CD14-positive monocyte (primary cell): ENCODE measurements around the gene IGBP1. TPM values are rescaled to one million over a fixed set of nuclear protein-coding genes. Genes with fewer than 3 reads are reported as not detected.

Experiments used
- DNase-seq, 3 donors: peaks; one replicate each; pipeline ENCODE4 v3.0.0-alpha.2; 2011 to 2022
- H2AFZ ChIP-seq: 2 replicates; pipeline ENCODE4 v1.6.0; 2012; ENCODE audit warnings: mild to moderate bottlenecking, low read depth, low read length, inconsistent platforms; ENCODE audit not compliant: insufficient read depth, poor library complexity, severe bottlenecking
- H3K27ac ChIP-seq, 2 donors: 1 replicate in 1 of 2; 2 replicates in 1 of 2; pipeline ENCODE4 v1.5.1; 2012 to 2013; ENCODE audit warnings: low read length in 2 of 2, control low read depth in 1 of 2, inconsistent platforms in 1 of 2, low read depth in 1 of 2, mild to moderate bottlenecking in 1 of 2
- H3K27me3 ChIP-seq, 2 donors: one replicate each; pipeline versions ENCODE4 v1.6.0 to v1.6.1; 2011 to 2013; ENCODE audit warnings: low read length in 2 of 2; ENCODE audit not compliant: control insufficient read depth in 2 of 2, insufficient read depth in 2 of 2
- H3K36me3 ChIP-seq, 2 donors: replicated peaks in 1 of 2; 1 replicate in 1 of 2; 2 replicates in 1 of 2; pipeline versions ENCODE4 v1.5.1 to v1.6.1; 2012 to 2013; ENCODE audit warnings: low read length in 2 of 2, control low read depth in 1 of 2, inconsistent platforms in 1 of 2, mild to moderate bottlenecking in 1 of 2; ENCODE audit not compliant: insufficient read depth in 2 of 2, control insufficient read depth in 1 of 2
- H3K4me1 ChIP-seq, 2 donors: 1 replicate in 1 of 2; 2 replicates in 1 of 2; pipeline versions ENCODE4 v1.5.1 to v1.6.1; 2012 to 2013; ENCODE audit warnings: low read length in 2 of 2, control low read depth in 1 of 2, inconsistent platforms in 1 of 2, mild to moderate bottlenecking in 1 of 2, moderate library complexity in 1 of 2; ENCODE audit not compliant: insufficient read depth in 2 of 2, control insufficient read depth in 1 of 2
- H3K4me2 ChIP-seq: replicated peaks from 2 replicates; pipeline ENCODE3; 2012; ENCODE audit warnings: low read length, moderate library complexity, mild to moderate bottlenecking; ENCODE audit not compliant: poor library complexity, severe bottlenecking; ENCODE audit errors: extremely low read depth
- H3K4me3 ChIP-seq, 3 experiments: fragments of 200-600 bp in 1 of 3; sonication (generic) in 1 of 3; replicated peaks in 1 of 3; 1 replicate in 2 of 3; 2 replicates in 1 of 3; pipeline ENCODE4 v1.5.1; 2011 to 2013; ENCODE audit warnings: low read length in 3 of 3, mild to moderate bottlenecking in 3 of 3, control low read depth in 2 of 3, low read depth in 2 of 3, inconsistent platforms in 1 of 3, moderate library complexity in 1 of 3
- H3K79me2 ChIP-seq: 2 replicates; pipeline ENCODE4 v1.6.0; 2012; ENCODE audit warnings: mild to moderate bottlenecking, control low read depth, inconsistent platforms, low read length, moderate library complexity; ENCODE audit not compliant: insufficient read depth
- H3K9ac ChIP-seq: 2 replicates; pipeline ENCODE4 v1.6.0; 2017; ENCODE audit warnings: low read length, mild to moderate bottlenecking; ENCODE audit not compliant: insufficient read depth, poor library complexity, severe bottlenecking
- H3K9me3 ChIP-seq, 2 donors: replicated peaks in 1 of 2; 1 replicate in 1 of 2; 2 replicates in 1 of 2; pipeline versions ENCODE4 v1.5.1 to v1.6.1; 2012 to 2013; ENCODE audit warnings: low read length in 2 of 2, control low read depth in 1 of 2; ENCODE audit not compliant: control insufficient read depth in 1 of 2, insufficient read depth in 1 of 2
- H4K20me1 ChIP-seq: 2 replicates; pipeline ENCODE4 v1.6.0; 2012; ENCODE audit warnings: mild to moderate bottlenecking, low read length, control low read depth, moderate library complexity; ENCODE audit not compliant: insufficient read depth
- H3K27ac Mint-ChIP-seq, 7 donors: one replicate each; pipeline ENCODE4 v1.8.0; 2020; ENCODE audit warnings: mild to moderate bottlenecking in 7 of 7, mixed read lengths in 7 of 7, moderate library complexity in 6 of 7, inconsistent platforms in 2 of 7
- H3K27me3 Mint-ChIP-seq, 3 donors: one replicate each; pipeline ENCODE4 v1.8.0; 2021 to 2022; ENCODE audit warnings: low read depth in 3 of 3, mild to moderate bottlenecking in 3 of 3, mixed read lengths in 3 of 3, moderate library complexity in 3 of 3, inconsistent platforms in 1 of 3
- H3K36me3 Mint-ChIP-seq, 2 donors: one replicate each; pipeline ENCODE4 v1.8.0; 2020; ENCODE audit warnings: mixed read lengths in 2 of 2, inconsistent platforms in 1 of 2, mild to moderate bottlenecking in 1 of 2
- H3K4me1 Mint-ChIP-seq: one replicate; pipeline ENCODE4 v1.8.0; 2020; ENCODE audit warnings: mild to moderate bottlenecking, mixed read lengths
- H3K4me3 Mint-ChIP-seq, 2 donors: one replicate each; pipeline ENCODE4 v1.8.0; 2020; ENCODE audit warnings: mild to moderate bottlenecking in 2 of 2, mixed read lengths in 2 of 2, moderate library complexity in 1 of 2
- H3K9me3 Mint-ChIP-seq, 7 donors: one replicate each; pipeline ENCODE4 v1.8.0; 2020 to 2022; ENCODE audit warnings: mixed read lengths in 7 of 7, mild to moderate bottlenecking in 6 of 7, moderate library complexity in 6 of 7, inconsistent platforms in 2 of 7
- CTCF ChIP-seq: fragments of 200-600 bp; IDR thresholded peaks from one replicate; pipeline ENCODE4 v1.8.0; 2022; ENCODE audit warnings: antibody characterized with exemption, mild to moderate bottlenecking
- WGBS: methylation state at CpG from one replicate; pipeline ENCODE4 v1.1.5; 2013; ENCODE audit warnings: missing lambda C conversion rate; ENCODE audit not compliant: insufficient coverage; 5-methylcytosine and 5-hydroxymethylcytosine counted together
- intact Hi-C, 2 donors: fragments of 100-400 bp; cut with micrococcal nuclease; formaldehyde crosslinking; loops; one replicate each; pipeline versions ENCODE4 v1.15.0 to v1.15.1; 2023
- polyA plus RNA-seq, 3 donors: library from polyadenylated mRNA; depleted of rRNA in 1 of 3; unstranded in 2 of 3; stranded (reverse) in 1 of 3; fragments of 300-500 nt in 2 of 3; fragments of >200 nt in 1 of 3; fragmentation: Illumina TruSeq in 2 of 3; gene quantifications; 1 replicate in 2 of 3; 2 replicates in 1 of 3; pipeline ENCODE4 v1.2.3, GENCODE V29; 2012 to 2021

The IGBP1 gene
- polyA plus RNA-seq, 3 donors, result 55.7 to 60.4 (median 56.8) TPM

DNA sequence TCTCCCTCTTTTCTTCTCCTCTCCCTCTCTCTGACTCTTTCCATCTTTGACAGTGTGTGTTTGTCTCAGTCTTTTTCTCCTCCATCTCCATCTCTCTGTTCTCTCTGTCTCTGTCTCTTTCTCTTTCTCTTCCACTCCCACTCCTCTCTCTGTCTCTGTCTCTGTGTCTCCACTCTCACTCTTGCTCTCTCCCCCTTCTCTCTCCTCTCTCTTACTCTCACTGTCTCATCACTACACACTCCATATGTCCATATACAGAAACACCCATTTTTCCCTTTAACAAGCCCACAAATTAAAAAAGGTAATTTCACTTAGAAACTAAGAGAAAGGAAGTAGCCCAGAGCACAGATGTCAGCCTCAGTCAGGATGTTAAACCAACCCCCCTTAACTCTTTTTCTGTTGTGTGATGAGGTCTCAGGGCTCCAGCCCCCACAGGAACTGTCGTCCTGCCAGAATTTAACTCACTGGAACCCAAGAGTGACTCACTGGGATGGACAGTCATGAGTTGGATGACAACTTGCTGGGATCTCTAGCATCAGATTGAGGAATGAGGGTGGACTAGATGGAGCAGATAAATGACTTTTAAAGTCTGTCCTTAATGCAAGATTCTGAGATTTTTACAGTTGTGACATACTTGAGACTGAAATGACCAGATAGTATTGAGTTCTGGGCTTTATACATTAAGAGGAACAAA, 43.5 kb upstream of the IGBP1 start:
- H3K9me3 Mint-ChIP-seq, result no peaks in the 10 kb centered on the region
- TF ChIP-seq CTCF, result no peak
- H3K27ac Mint-ChIP-seq, result no peak overlapping the region
- no peaks in the 10 kb centered on the region for H3K36me3 Mint-ChIP-seq
- Histone ChIP-seq H3K27ac (no peak overlapping the region), H3K4me3 (no peak overlapping the region), H3K9ac (no peak overlapping the region), H3K4me1 (no peaks in the 10 kb centered on the region), H3K79me2 (no peaks in the 10 kb centered on the region), H3K36me3 (no peaks in the 10 kb centered on the region), H4K20me1 (no peaks in the 10 kb centered on the region), H3K27me3 (no peaks in the 10 kb centered on the region), H3K9me3 (no peaks in the 10 kb centered on the region), H3K4me2 (no peak overlapping the region), H2AFZ (no peak overlapping the region)
- intact Hi-C loops, result loop anchor here in 1 of 2 donors (10.0 kb wide), 1 partner anchor 555 kb away; no protein-coding TSS in a partner anchor
- H3K4me1 Mint-ChIP-seq, result no peaks in the 10 kb centered on the region
- no peak for DNase-seq
- H3K4me3 Mint-ChIP-seq, result peak overlapping the region in 1 of 2 donors; percentile 25
- WGBS, result no CpG with 5 or more reads among the region's 1 CpG
- H3K27me3 Mint-ChIP-seq, result peaks cover 3 to 5% (median 3%) of the 10 kb centered on the region in 3 donors

DNA sequence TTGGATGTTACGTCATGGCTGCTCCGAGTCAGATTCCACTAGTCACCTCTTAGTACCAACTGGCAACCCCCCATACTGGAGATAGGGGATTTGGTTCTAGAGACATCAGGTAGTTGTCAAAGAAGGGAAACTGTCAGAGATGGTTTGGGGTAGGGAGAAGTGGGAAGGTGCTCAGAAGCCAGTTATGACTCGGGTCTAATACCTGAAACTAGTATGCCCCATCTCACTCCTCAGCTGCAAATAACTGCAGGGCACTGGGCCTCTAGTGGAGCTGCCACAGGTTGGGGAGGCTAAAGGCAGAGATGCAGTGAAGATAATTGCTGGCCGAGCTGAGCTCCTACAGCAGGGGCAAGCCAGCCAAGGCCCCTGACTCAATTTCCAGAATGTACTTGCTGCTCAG, 41.0 kb upstream of the IGBP1 start:
- no peak overlapping the region for H3K4me2 ChIP-seq
- H3K4me3 Mint-ChIP-seq, result no peak overlapping the region
- H3K27ac Mint-ChIP-seq, result no peak overlapping the region
- no peak overlapping the region for H3K4me3 ChIP-seq
- H3K36me3 ChIP-seq, result no peaks in the 10 kb centered on the region
- DNase-seq, result no peak
- no peak for TF ChIP-seq CTCF
- no peaks in the 10 kb centered on the region for H3K9me3 ChIP-seq
- intact Hi-C loops, result loop anchor here in 1 of 2 donors (10.0 kb wide), 1 partner anchor 557 kb away; no protein-coding TSS in a partner anchor
- no peak overlapping the region for H3K27ac ChIP-seq
- no CpG with 5 or more reads among the region's 4 CpGs for WGBS
- peaks cover 1 to 8% (median 7%) of the 10 kb centered on the region in 3 donors for H3K27me3 Mint-ChIP-seq
- no peak overlapping the region for H2AFZ ChIP-seq
- no peaks in the 10 kb centered on the region for H3K36me3 Mint-ChIP-seq
- no peaks in the 10 kb centered on the region for H3K4me1 ChIP-seq
- H3K9me3 Mint-ChIP-seq, result no peaks in the 10 kb centered on the region
- H3K79me2 ChIP-seq, result no peaks in the 10 kb centered on the region
- H3K4me1 Mint-ChIP-seq, result no peaks in the 10 kb centered on the region
- H3K27me3 ChIP-seq, result no peaks in the 10 kb centered on the region
- H3K9ac ChIP-seq, result no peak overlapping the region
- H4K20me1 ChIP-seq, result no peaks in the 10 kb centered on the region
